ENCODE results near the gene PIEZO2. TPM values are rescaled to one million over a fixed set of nuclear protein-coding genes. Genes with fewer than 3 reads are reported as not detected.

The PIEZO2 gene
- total RNA-seq, 1 donor from 2014 or later, result 134 TPM

DNA sequence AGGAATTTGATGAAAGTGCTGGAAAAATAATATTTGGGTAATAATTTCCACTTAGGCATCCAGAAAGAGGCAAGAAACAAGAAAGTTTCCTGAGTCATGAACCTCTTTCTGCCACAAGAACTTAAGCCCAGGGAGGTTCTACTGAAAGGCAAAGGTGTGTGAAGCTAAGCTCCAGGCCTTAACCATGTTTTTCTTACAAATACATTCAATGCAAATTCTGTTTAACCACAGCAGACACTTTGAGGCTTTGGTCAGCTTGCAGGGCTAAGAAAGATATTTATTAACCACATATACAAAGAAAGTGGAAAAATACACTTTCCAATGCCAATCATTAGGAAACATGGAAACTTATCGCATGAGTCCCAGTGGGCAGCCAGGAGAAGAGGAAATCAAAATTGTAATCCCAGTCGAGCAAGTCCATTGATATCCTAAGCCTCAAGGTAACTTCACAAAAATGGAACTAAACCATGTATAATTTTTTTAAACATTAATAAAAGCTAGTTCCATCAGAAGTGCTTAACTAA lies 68.3 kb downstream of the PIEZO2 start:
- peaks cover 7% of the 10 kb centered on the region for H3K36me3 Mint-ChIP-seq (ENCODE audit: unreplicated experiment)
- DNase-seq (ENCODE audit: extremely low spot score, unreplicated experiment), result no peak
- H3K27ac Mint-ChIP-seq (ENCODE audit: unreplicated experiment), result peak overlapping the region; percentile 28
- no peak overlapping the region for H3K4me3 Mint-ChIP-seq (ENCODE audit: unreplicated experiment)
- H3K4me1 Mint-ChIP-seq (ENCODE audit: unreplicated experiment), result peaks cover 45% of the 10 kb centered on the region
- H3K27me3 Mint-ChIP-seq (ENCODE audit: unreplicated experiment), result no peaks in the 10 kb centered on the region
- TF ChIP-seq, protein P1, sequence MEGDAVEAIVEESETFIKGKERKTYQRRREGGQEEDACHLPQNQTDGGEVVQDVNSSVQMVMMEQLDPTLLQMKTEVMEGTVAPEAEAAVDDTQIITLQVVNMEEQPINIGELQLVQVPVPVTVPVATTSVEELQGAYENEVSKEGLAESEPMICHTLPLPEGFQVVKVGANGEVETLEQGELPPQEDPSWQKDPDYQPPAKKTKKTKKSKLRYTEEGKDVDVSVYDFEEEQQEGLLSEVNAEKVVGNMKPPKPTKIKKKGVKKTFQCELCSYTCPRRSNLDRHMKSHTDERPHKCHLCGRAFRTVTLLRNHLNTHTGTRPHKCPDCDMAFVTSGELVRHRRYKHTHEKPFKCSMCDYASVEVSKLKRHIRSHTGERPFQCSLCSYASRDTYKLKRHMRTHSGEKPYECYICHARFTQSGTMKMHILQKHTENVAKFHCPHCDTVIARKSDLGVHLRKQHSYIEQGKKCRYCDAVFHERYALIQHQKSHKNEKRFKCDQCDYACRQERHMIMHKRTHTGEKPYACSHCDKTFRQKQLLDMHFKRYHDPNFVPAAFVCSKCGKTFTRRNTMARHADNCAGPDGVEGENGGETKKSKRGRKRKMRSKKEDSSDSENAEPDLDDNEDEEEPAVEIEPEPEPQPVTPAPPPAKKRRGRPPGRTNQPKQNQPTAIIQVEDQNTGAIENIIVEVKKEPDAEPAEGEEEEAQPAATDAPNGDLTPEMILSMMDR (IDR thresholded peaks at IDR 0.05), result no peak
- H3K9me3 Mint-ChIP-seq (ENCODE audit: unreplicated experiment), result no peaks in the 10 kb centered on the region

GRCh38 chr18:11078491-11078890 lies 70.9 kb downstream of the PIEZO2 start:
- peaks cover 39% of the 10 kb centered on the region for H3K4me1 Mint-ChIP-seq (ENCODE audit: unreplicated experiment)
- no peak for DNase-seq (ENCODE audit: extremely low spot score, unreplicated experiment)
- no peak overlapping the region for H3K27ac Mint-ChIP-seq (ENCODE audit: unreplicated experiment)
- H3K27me3 Mint-ChIP-seq (ENCODE audit: unreplicated experiment), result no peaks in the 10 kb centered on the region
- TF ChIP-seq, protein P1 (IDR thresholded peaks at IDR 0.05), result no peak
- peaks cover 8% of the 10 kb centered on the region for H3K36me3 Mint-ChIP-seq (ENCODE audit: unreplicated experiment)
- no peak overlapping the region for H3K4me3 Mint-ChIP-seq (ENCODE audit: unreplicated experiment)
- H3K9me3 Mint-ChIP-seq (ENCODE audit: unreplicated experiment), result no peaks in the 10 kb centered on the region

DNA sequence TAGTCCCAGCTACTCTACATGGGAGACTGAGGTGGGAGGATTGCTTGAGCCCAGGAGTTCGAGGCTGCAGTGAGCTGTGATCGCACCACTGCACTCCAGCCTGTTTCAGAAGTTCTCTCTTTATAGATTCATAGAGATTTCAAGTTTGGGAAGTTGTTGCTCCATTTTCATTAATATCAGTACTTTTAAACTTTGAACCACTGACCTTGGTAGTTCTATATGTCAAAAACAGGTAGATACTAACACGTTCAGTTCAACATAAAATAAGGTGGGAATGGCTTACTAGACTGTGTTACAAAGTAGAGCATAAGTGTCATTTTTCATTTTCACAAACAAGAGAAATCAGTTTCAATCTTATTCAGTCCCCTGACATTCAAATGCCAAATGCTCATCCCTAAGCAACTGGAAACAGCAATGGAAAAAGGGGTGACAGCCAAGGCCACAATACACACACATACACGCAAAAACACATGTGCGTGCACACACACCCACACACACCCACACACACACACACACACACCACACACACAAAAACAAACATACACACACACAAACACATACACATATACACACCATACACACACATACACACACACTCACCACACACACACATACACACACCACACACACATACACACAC lies 71.7 kb downstream of the PIEZO2 start:
- no peak overlapping the region for H3K27ac Mint-ChIP-seq (ENCODE audit: unreplicated experiment)
- H3K27me3 Mint-ChIP-seq (ENCODE audit: unreplicated experiment), result no peaks in the 10 kb centered on the region

DNA sequence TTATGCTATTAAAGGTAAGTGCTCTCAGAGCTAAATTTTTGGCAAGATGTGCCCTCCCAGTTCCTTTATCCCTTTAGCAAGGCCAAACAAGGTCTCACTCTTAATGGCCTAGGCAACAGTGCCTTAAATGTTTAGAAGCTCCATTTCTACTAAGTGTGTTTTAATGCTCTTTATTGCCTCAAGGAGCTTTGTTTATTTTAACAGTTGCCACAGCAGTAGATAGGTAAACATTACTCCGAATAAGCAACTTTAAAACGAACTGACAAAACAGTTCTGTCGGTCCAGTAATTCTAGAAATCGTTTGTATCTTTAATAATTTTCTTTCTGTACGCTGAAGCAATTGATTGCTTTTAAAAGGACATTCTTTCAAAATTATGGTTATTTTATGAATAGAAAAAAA lies 74.5 kb downstream of the PIEZO2 start:
- DNase-seq (ENCODE audit: extremely low spot score, unreplicated experiment), result no peak
- Mint-ChIP-seq H3K9me3 (ENCODE audit: unreplicated experiment) (no peaks in the 10 kb centered on the region), H3K4me3 (ENCODE audit: unreplicated experiment) (no peak overlapping the region), H3K27ac (ENCODE audit: unreplicated experiment) (no peak overlapping the region), H3K36me3 (ENCODE audit: unreplicated experiment) (peaks cover 3% of the 10 kb centered on the region), H3K4me1 (ENCODE audit: unreplicated experiment) (peaks cover 32% of the 10 kb centered on the region), H3K27me3 (ENCODE audit: unreplicated experiment) (no peaks in the 10 kb centered on the region)
- TF ChIP-seq, protein P1 (IDR thresholded peaks at IDR 0.05), result no peak

More for the DNA sequence above, 71.7 kb downstream of the PIEZO2 start:
- H3K4me3 Mint-ChIP-seq (ENCODE audit: unreplicated experiment), result no peak overlapping the region
- H3K9me3 Mint-ChIP-seq (ENCODE audit: unreplicated experiment), result no peaks in the 10 kb centered on the region
- DNase-seq (ENCODE audit: extremely low spot score, unreplicated experiment), result no peak
- TF ChIP-seq, protein P1 (IDR thresholded peaks at IDR 0.05), result no peak
- H3K4me1 Mint-ChIP-seq (ENCODE audit: unreplicated experiment), result peaks cover 36% of the 10 kb centered on the region
- H3K36me3 Mint-ChIP-seq (ENCODE audit: unreplicated experiment), result peaks cover 3% of the 10 kb centered on the region

DNA sequence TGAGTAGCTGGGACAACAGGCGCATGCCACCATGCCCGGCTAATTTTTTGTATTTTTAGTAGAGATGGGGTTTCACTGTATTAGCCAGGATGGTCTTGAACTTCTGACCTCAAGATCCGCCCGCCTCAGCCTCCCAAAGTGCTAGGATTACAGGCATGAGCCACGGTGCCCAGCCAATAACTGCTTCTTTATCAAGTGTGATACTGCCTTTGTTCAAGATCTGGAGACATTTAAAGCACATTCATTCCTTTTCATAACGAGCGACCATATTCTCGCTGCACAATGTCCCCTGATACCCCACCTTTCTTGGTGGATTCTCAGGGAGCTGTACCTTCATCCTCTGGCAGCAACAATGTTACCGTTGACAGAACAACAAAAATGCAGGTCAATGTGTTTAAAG lies 75.4 kb downstream of the PIEZO2 start:
- TF ChIP-seq, protein P1 (IDR thresholded peaks at IDR 0.05), result no peak
- Mint-ChIP-seq H3K4me1 (ENCODE audit: unreplicated experiment) (peaks cover 26% of the 10 kb centered on the region), H3K27me3 (ENCODE audit: unreplicated experiment) (no peaks in the 10 kb centered on the region), H3K9me3 (ENCODE audit: unreplicated experiment) (no peaks in the 10 kb centered on the region), H3K36me3 (ENCODE audit: unreplicated experiment) (peaks cover 3% of the 10 kb centered on the region), H3K4me3 (ENCODE audit: unreplicated experiment) (no peak overlapping the region), H3K27ac (ENCODE audit: unreplicated experiment) (no peak overlapping the region)
- no peak for DNase-seq (ENCODE audit: extremely low spot score, unreplicated experiment)
